A673 (cell line): ENCODE measurements around the gene PKD1. TPM values are rescaled to one million over a fixed set of nuclear protein-coding genes. Genes with fewer than 3 reads are reported as not detected.

Experiments used
- BruUV-seq: library from RNA; stranded (reverse); fragments of 400-500 nt; replicated peaks from 2 replicates; lab custom pipeline; 2021; lab: Mats Ljungman, UMichigan
- CTCF ChIA-PET: fragments of 300-600 bp; sonication (Branson Sonifier 250); formaldehyde crosslinking; loops from one replicate; lab custom pipeline; 2022; ENCODE audit warnings: antibody characterized with exemption; lab: Charles Lee
- POLR2A ChIA-PET: fragments of 300-600 bp; sonication (Branson Sonifier 250); formaldehyde crosslinking; loops from one replicate; lab custom pipeline; 2022; ENCODE audit warnings: antibody characterized with exemption; ENCODE audit not compliant: low non-redundant PET; lab: Charles Lee
- DNase-seq: peaks from one replicate; pipeline ENCODE4 v3.0.0-alpha.2; 2015; ENCODE audit warnings: low spot score
- H3K27ac ChIP-seq: fragments of 200-600 bp; sonication (generic); 2 replicates; pipeline ENCODE4 v1.5.1; 2016; ENCODE audit warnings: mixed run types, low read depth, mild to moderate bottlenecking, mixed read lengths, antibody characterized with exemption, low read length; ENCODE audit not compliant: poor library complexity, severe bottlenecking
- H3K27me3 ChIP-seq: fragments of 200-600 bp; sonication (generic); replicated peaks from 2 replicates; pipeline ENCODE4 v1.6.1; 2017; ENCODE audit warnings: mixed run types, low read depth, mild to moderate bottlenecking, mixed read lengths, antibody characterized with exemption, low read length; ENCODE audit not compliant: insufficient read depth, poor library complexity
- H3K36me3 ChIP-seq: fragments of 200-600 bp; sonication (generic); 2 replicates; pipeline ENCODE4 v1.6.1; 2016; ENCODE audit warnings: mixed run types, mild to moderate bottlenecking, mixed read lengths, antibody characterized with exemption, low read length; ENCODE audit not compliant: insufficient read depth, poor library complexity, severe bottlenecking
- H3K4me1 ChIP-seq: fragments of 200-600 bp; sonication (generic); 2 replicates; pipeline ENCODE4 v1.6.1; 2017; ENCODE audit warnings: mixed run types, mild to moderate bottlenecking, mixed read lengths, antibody characterized with exemption, low read length; ENCODE audit not compliant: insufficient read depth, poor library complexity, severe bottlenecking
- H3K4me3 ChIP-seq: fragments of 200-600 bp; sonication (generic); 2 replicates; pipeline ENCODE4 v1.5.1; 2016; ENCODE audit warnings: low read depth, mixed run types, mild to moderate bottlenecking, mixed read lengths, low read length; ENCODE audit not compliant: poor library complexity, severe bottlenecking
- H3K9me3 ChIP-seq: fragments of 200-600 bp; sonication (generic); 2 replicates; pipeline ENCODE4 v1.6.1; 2016; ENCODE audit warnings: mixed run types, low read depth, mild to moderate bottlenecking, mixed read lengths, antibody characterized with exemption, low read length; ENCODE audit not compliant: poor library complexity, severe bottlenecking
- CTCF ChIP-seq: fragments of 300-800, 200-600 bp; sonication (generic); conservative IDR thresholded peaks from 2 replicates; pipeline ENCODE4 v1.5.1; 2017; ENCODE audit warnings: low read depth, mild to moderate bottlenecking, antibody characterized with exemption, low read length, moderate library complexity, mixed read lengths
- EZH2 ChIP-seq: fragments of 200-600 bp; sonication (generic); IDR thresholded peaks from 2 replicates; pipeline ENCODE4 v1.6.1; 2017; ENCODE audit warnings: borderline replicate concordance, low read depth, mild to moderate bottlenecking, mixed read lengths, antibody characterized with exemption, low read length; ENCODE audit not compliant: poor library complexity, severe bottlenecking
- intact Hi-C: fragments of 100-400 bp; cut with micrococcal nuclease; formaldehyde crosslinking; loops from one replicate; pipeline ENCODE4 v1.10.0; 2022; ENCODE audit not compliant: unreplicated experiment
- total RNA-seq: library from RNA; stranded (reverse); gene quantifications from 2 replicates; pipeline ENCODE4 v1.2.3, GENCODE V29; 2021

The PKD1 gene
- total RNA-seq, 1 experiment from 2014 or later = 121 TPM

DNA sequence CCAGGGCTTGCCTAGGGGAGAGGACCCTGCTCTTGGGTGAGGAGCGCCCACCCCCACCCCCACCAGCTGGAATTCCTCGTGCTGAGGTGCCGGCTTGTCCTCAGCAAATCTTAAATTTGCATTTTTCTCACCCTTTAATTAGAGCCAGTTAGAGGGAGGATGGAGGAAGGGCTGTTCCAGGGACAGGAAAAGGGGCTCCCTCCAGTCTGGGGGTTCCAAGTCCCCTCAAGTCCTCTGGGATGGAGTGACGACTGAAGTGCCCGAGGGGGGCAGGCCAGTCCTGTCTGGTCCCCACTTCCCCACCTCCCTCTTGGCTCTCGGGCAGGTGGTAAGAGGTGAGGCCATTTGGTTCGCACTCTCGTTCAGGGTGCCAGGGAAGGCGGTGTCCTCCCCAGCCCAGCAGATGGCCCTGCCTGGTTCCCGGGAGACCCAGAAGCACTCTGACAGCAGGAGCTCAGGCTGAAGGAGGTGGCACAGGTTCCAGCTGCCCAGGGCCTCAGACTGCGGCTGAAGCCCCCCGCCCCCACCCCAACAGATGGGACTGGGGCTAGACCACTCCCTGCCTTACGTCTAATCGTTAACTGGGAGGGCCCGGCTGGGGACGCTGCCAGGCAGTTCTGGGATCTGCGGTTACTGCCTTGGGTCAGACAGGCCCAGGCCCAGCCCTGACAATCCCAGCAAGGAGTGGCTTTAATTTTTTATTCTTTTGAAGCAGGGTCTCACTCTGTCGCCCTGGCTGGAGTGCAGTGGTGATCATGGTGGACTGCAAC, 14.9 kb upstream of the PKD1 start:
- TF ChIP-seq CTCF (no peak), EZH2 (no peak)
- peak overlapping the region; percentile 55 for H3K27ac ChIP-seq
- no peaks in the 10 kb centered on the region for H3K27me3 ChIP-seq
- H3K9me3 ChIP-seq = no peaks in the 10 kb centered on the region
- ChIA-PET POLR2A (no interaction called here), CTCF (interaction anchor here (0.6 to 0.7 kb wide), 3 partner anchors 94 to 895 kb away, joined by 3 to 6 read pairs (median 3); no protein-coding TSS in a partner anchor)
- peak; percentile 75 for DNase-seq
- peaks cover 40% of the 10 kb centered on the region for H3K36me3 ChIP-seq
- BruUV-seq = no TSS peak
- peaks cover 50% of the 10 kb centered on the region for H3K4me1 ChIP-seq
- intact Hi-C loops = loop anchor here (5.0 kb wide), 1 partner anchor 128 kb away; no protein-coding TSS in a partner anchor
- no peak overlapping the region for H3K4me3 ChIP-seq

DNA sequence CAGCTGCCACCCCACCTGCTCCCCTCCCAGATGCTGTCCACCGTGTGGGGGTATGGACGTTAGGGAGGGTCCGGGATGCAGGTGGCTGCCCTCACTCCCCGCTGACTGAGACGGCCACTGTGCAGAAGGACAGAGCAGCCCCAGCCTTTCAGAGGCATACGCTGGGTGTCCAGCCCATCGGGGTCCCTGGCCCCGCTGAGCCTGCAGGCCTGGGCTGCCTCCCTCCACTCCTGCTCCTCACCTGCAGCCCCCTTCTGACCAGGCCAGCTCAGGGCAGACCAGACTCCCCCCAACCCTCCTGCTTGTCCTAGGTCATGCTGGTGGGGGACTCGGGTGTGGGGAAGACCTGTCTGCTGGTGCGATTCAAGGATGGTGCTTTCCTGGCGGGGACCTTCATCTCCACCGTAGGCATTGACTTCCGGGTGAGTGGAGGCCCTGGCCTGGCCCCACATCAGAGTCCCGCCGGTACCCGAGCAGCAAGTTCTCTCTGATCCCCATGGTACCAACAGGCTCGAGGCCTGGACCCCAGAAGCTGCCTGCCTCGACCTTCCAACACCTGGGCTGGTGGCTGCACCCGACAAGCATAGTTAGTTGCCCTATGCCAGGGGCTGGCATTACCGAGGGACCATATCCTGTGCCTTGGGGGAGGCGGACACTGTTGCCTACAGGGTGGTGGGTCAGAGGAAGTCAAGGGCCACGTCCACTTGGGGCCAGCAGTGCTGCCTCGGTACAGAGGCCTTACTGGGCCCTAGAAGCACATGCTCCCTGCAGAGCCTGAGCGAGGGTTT, 14.1 kb upstream of the PKD1 start:
- CTCF ChIA-PET = interaction anchor here (0.5 to 0.6 kb wide), 2 partner anchors 10 to 93 kb away, joined by 3 to 6 read pairs; no protein-coding TSS in a partner anchor
- Histone ChIP-seq H3K27me3 (no peaks in the 10 kb centered on the region), H3K36me3 (peaks cover 39% of the 10 kb centered on the region), H3K4me3 (peak overlapping the region; percentile 53), H3K9me3 (no peaks in the 10 kb centered on the region), H3K4me1 (peaks cover 50% of the 10 kb centered on the region), H3K27ac (no peak overlapping the region)
- TF ChIP-seq CTCF (no peak), EZH2 (no peak)
- POLR2A ChIA-PET = no interaction called here
- peak; percentile 52 for DNase-seq
- no TSS peak for BruUV-seq
- intact Hi-C loops = loop anchor here (5.0 kb wide), 1 partner anchor 128 kb away; no protein-coding TSS in a partner anchor

DNA sequence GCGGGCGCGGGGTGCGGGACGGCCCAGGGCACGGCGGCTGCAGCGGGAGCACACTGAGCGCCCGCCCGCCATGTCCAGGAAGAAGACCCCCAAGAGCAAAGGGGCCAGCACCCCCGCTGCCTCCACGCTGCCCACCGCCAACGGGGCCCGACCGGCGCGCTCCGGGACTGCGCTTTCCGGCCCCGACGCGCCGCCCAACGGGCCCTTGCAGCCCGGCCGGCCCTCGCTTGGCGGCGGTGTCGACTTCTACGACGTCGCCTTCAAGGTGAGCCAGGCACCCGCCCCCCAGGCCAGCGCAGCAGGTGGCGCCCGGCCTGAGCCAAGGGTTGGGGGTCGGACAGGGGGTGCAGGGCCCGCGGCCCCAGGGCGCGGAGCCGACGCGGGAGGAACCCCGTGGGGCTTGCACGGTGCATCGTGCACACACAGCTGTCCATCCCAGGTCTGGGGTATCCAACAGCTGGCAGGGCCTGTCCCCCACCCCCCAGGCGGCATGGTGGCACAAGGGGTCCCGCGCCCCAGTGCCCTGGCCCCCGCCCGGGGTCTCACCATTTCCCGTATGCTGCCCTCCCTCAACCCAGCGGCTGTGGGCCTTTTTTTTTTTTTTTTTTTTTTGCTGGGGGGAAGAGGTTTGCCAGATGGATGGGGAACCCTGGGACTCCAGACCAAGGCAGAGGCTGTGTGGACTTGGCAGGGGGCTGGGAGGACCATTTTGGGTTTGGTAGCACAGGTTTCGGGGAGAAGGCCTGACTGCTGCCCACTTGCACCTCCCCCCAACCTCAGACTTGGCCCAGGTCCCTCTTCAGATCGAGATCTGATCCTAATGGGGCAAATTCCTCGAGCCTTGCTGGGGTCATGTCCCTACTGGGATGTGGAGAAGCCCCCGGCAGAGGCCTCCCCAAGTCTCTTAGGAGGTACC, 13.3 kb upstream of the PKD1 start:
- H3K27me3 ChIP-seq = no peaks in the 10 kb centered on the region
- no peak for TF ChIP-seq CTCF
- no peak for TF ChIP-seq EZH2
- peaks cover 30% of the 10 kb centered on the region for H3K36me3 ChIP-seq
- no TSS peak for BruUV-seq
- intact Hi-C loops = no loop called here
- peaks cover 50% of the 10 kb centered on the region for H3K4me1 ChIP-seq
- peak overlapping the region; percentile 53 for H3K4me3 ChIP-seq
- DNase-seq = peak; percentile 45
- ChIA-PET CTCF (interaction anchor here (0.5 kb wide), 1 partner anchor 9 kb away, joined by 3 read pairs; no protein-coding TSS in a partner anchor), POLR2A (no interaction called here)
- H3K9me3 ChIP-seq = no peaks in the 10 kb centered on the region
- peak overlapping the region; percentile 31 for H3K27ac ChIP-seq
